Gastroesophageal sphincter (tissue), 3 donors: ENCODE measurements around the gene ITGB6.

ENCODE experiments used
- CTCF ChIP-seq, 4 experiments: fragments of 200-600 bp in 2 of 4; fragments of 450-650 bp in 2 of 4; sonication (generic) in 1 of 4; IDR thresholded peaks; one replicate each; pipeline ENCODE4 v1.5.1; 2017 to 2019; ENCODE audit warnings: antibody characterized with exemption in 4 of 4, mild to moderate bottlenecking in 2 of 4, moderate library complexity in 2 of 4
- POLR2AphosphoS5 ChIP-seq: sonication (generic); formaldehyde crosslinking; IDR thresholded peaks from one replicate; pipeline ENCODE4 v1.6.1; 2017; ENCODE audit warnings: antibody characterized with exemption

DNA sequence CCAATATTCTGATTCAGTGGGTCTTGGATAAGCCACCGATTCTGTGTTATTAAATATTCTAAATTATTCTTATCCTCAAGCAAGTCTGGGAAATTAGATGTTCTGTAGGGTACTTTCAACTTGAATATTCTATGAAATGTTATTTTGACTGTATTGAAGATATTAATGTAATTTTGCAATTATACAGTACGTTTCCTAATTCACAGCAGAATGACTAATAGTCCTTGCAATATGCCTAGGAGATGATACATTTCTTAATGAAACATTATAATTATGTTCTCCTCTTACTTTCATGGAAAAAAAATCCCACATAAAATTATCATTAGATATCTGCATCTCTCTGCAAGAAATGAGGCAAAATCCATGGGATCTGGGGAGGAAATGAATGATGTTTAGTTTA is 91.4 kb downstream of the ITGB6 start:
- no peak for TF ChIP-seq POLR2AphosphoS5
- TF ChIP-seq CTCF (IDR thresholded peaks at IDR 0.05) = no peak
